HepG2 (cell line): ENCODE data around the gene WDR47. TPM values are rescaled to one million over a fixed set of nuclear protein-coding genes. Genes with fewer than 3 reads are reported as not detected.

Source experiments
- AFF4 ChIP-seq: sonication (generic); formaldehyde crosslinking; IDR thresholded peaks from 2 replicates; pipeline ENCODE4 v1.4.0; 2020; ENCODE audit warnings: missing genetic modification reagents
- ARID2 ChIP-seq: sonication (generic); formaldehyde crosslinking; IDR thresholded peaks from 2 replicates; pipeline ENCODE4 v1.8.1; 2022; ENCODE audit warnings: mild to moderate bottlenecking, missing genetic modification reagents, borderline replicate concordance
- DRAP1 ChIP-seq: IDR thresholded peaks from 2 replicates; pipeline ENCODE4 v1.6.1; 2016; ENCODE audit warnings: missing genetic modification reagents, missing compliant biosample characterization
- ETV5 ChIP-seq: IDR thresholded peaks from 2 replicates; pipeline ENCODE4 v1.6.1; 2018; ENCODE audit warnings: missing biosample characterization, missing genetic modification reagents, inconsistent platforms, borderline replicate concordance
- GLI4 ChIP-seq: sonication (generic); formaldehyde crosslinking; IDR thresholded peaks from 2 replicates; pipeline ENCODE4 v1.5.1; 2020; ENCODE audit warnings: missing genetic modification reagents, mild to moderate bottlenecking, moderate library complexity, borderline replicate concordance
- HMG20B ChIP-seq: conservative IDR thresholded peaks from 2 replicates; pipeline ENCODE4 v1.6.1; 2016; ENCODE audit warnings: missing genetic modification reagents, missing compliant biosample characterization
- HOXA3 ChIP-seq: sonication (generic); formaldehyde crosslinking; IDR thresholded peaks from 2 replicates; pipeline ENCODE4 v1.5.0; 2020; ENCODE audit warnings: missing genetic modification reagents
- KAT7 ChIP-seq: IDR thresholded peaks from 2 replicates; pipeline ENCODE4 v1.6.1; 2018; ENCODE audit warnings: borderline replicate concordance, missing compliant biosample characterization
- KLF6 ChIP-seq: IDR thresholded peaks from 2 replicates; pipeline ENCODE4 v1.8.0; 2016; ENCODE audit warnings: missing biosample characterization, missing genetic modification reagents
- MAFG ChIP-seq: sonication (generic); formaldehyde crosslinking; IDR thresholded peaks from 2 replicates; pipeline ENCODE4 v1.5.1; 2020; ENCODE audit warnings: mild to moderate bottlenecking, missing genetic modification reagents
- PATZ1 ChIP-seq: sonication (generic); formaldehyde crosslinking; IDR thresholded peaks from 2 replicates; pipeline ENCODE4 v1.4.0; 2020; ENCODE audit warnings: missing genetic modification reagents
- SKI ChIP-seq: fragments of 450-650 bp; IDR thresholded peaks from one replicate; pipeline ENCODE4 v1.6.1; 2018; ENCODE audit warnings: mild to moderate bottlenecking; ENCODE audit not compliant: partially characterized antibody
- TBP ChIP-seq: sonication (generic); formaldehyde crosslinking; IDR thresholded peaks from 2 replicates; pipeline ENCODE4 v1.5.0; 2020; ENCODE audit warnings: missing genetic modification reagents
- TBX3 ChIP-seq: fragments of 450-650 bp; IDR thresholded peaks from 2 replicates; pipeline ENCODE4 v1.6.1; 2017; ENCODE audit warnings: antibody characterized with exemption, mild to moderate bottlenecking, inconsistent platforms, borderline replicate concordance
- ZBTB46 ChIP-seq: sonication (generic); formaldehyde crosslinking; IDR thresholded peaks from 2 replicates; pipeline ENCODE4 v1.4.0; 2020; ENCODE audit warnings: mild to moderate bottlenecking, missing genetic modification reagents, borderline replicate concordance
- ZNF546 ChIP-seq: sonication (generic); formaldehyde crosslinking; conservative IDR thresholded peaks from 2 replicates; pipeline ENCODE4 v1.8.1; 2023; ENCODE audit warnings: mild to moderate bottlenecking, missing genetic modification reagents
- ZNF687 ChIP-seq: sonication (generic); formaldehyde crosslinking; IDR thresholded peaks from 2 replicates; pipeline ENCODE4 v1.5.1; 2020; ENCODE audit warnings: mild to moderate bottlenecking, missing genetic modification reagents, moderate library complexity
- polyA plus RNA-seq, 8 experiments: library from polyadenylated mRNA; depleted of rRNA in 3 of 8; stranded (reverse) in 7 of 8; unstranded in 1 of 8; fragments of >200 nt; fragmentation: Illumina TruSeq in 4 of 8; extraction: Trizol in 4 of 8; gene quantifications; 2 replicates each; pipeline versions ENCODE4 v1.2.1 to v1.2.3, GENCODE V29; 2011 to 2016; ENCODE audit warnings: low read depth in 4 of 8, missing spikeins in 1 of 8, mixed read lengths in 1 of 8; ENCODE audit not compliant: insufficient read depth in 1 of 8
- total RNA-seq, 5 experiments: library from RNA; depleted of rRNA; stranded (reverse); fragments of >200 nt; fragmentation: Illumina TruSeq; extraction: Trizol; gene quantifications; 2 replicates each; pipeline ENCODE4 v1.2.3, GENCODE V29; 2016; ENCODE audit warnings: low read depth in 1 of 5

Gene WDR47
- total and polyA plus RNA-seq, 2 of the 13 experiments (the other 11 are each of a cell fraction or from before 2014, with no cell fraction given), result 4.3 to 5.9 TPM

- TF ChIP-seq AFF4 (CRISPR knock-in tag) (peak; percentile 47; the same call in 1 of the 2 replicates), KAT7 (peak; percentile 55; the same call in 1 of the 2 replicates), SKI (peak; percentile 61), TBP (no peak), ZNF546 (CRISPR knock-in tag) (peak; percentile 96; the same call in 1 of the 2 replicates), GLI4 (CRISPR knock-in tag) (no peak; the same call in none of the 2 replicates), HMG20B (CRISPR knock-in tag) (no peak), PATZ1 (CRISPR knock-in tag) (peak; percentile 59), ZBTB46 (no peak), ARID2 (CRISPR knock-in tag) (peak; percentile 82; the same call in 1 of the 2 replicates), TBX3 (no peak), ETV5 (CRISPR knock-in tag) (peak; percentile 51; the same call in 1 of the 2 replicates), MAFG (CRISPR knock-in tag) (no peak), ZNF687 (CRISPR knock-in tag) (peak; percentile 98), KLF6 (CRISPR knock-in tag) (peak; percentile 71), DRAP1 (CRISPR knock-in tag) (peak; percentile 69; the same call in 1 of the 2 replicates), HOXA3 (peak; percentile 83)
These were observed 78.7 kb downstream of the WDR47 start, which contains the start of gene CLCC1 (continued) for GRCh38 chr1:108963052-108963686.
